Skin epidermis (tissue), 12 donors: ENCODE data around the gene CCDC78.
A peak's percentile ranks its signal among the peaks of the same experiment; 100 is the strongest.

Experiments used
- H3K27ac ChIP-seq, 21 experiments: fragments of 200-600 bp; sonication (generic) in 11 of 21; one replicate each; pipeline ENCODE4 v1.5.0; 2020; ENCODE audit warnings: mild to moderate bottlenecking in 3 of 21, inconsistent platforms in 2 of 21, moderate library complexity in 2 of 21
- H3K4me3 ChIP-seq, 7 experiments: fragments of 200-600 bp; sonication (generic) in 2 of 7; one replicate each; pipeline ENCODE4 v1.5.0; 2020; ENCODE audit warnings: inconsistent platforms in 2 of 7, mild to moderate bottlenecking in 2 of 7, moderate library complexity in 1 of 7

The CCDC78 gene

DNA sequence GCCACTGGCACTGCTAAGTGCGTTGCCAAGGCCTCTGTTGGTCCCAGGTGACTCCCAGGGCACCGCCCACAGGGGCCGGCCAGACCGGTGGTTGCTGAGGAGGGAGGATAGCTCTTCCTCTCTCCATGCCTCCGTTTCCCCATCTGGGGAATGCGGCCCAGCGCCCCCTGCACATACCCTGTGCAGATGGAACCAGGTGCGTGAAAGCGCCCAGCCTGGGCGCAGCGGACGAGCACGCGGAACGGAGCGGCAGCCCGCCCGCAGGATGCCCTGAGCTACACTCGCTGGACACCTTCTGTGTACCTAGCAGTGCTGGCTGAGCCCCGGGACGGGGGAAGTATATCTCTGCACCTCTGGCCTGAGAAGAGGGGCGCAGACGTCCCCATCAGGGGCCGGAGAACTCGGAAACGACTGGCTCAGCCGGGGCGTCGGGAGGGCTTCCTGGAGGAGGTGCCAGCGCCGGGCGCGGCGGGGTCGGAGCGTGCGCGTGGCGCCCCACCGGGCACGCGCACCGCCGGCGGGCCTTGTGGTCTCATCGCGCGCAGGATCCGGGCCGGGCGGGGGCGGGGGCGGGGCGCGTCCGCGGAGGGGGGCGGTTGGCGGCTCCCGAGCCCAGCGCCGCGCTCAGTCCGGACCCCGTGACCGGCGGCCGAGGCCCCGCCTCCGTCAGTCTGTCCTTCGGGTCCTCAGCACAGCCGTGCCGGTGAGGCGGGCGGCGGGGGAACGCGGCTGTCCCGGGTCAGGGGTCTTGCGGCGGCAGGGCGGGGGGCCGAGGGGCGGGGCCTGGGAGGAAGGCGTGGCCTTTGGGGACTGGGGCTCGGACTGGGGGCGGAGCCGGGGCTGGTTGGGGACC lies at the start of gene CCDC78, which contains the start of gene HAGHL:
Gene CCDC78 (minus strand): TSS at position 6 of the 853 bp plus-strand sequence. CDS start 76 bp downstream, outside the sequence.
Gene HAGHL (plus strand): TSS at position 669 of the 853 bp plus-strand sequence. CDS start 404 bp downstream, outside the sequence.
- Histone ChIP-seq H3K4me3 (peak within 1 kb of the TSS; percentile 31 to 49 (median 39)), H3K27ac (peak within 1 kb of the TSS in 13 of 21 experiments; percentile 1 to 72 (median 53))

DNA sequence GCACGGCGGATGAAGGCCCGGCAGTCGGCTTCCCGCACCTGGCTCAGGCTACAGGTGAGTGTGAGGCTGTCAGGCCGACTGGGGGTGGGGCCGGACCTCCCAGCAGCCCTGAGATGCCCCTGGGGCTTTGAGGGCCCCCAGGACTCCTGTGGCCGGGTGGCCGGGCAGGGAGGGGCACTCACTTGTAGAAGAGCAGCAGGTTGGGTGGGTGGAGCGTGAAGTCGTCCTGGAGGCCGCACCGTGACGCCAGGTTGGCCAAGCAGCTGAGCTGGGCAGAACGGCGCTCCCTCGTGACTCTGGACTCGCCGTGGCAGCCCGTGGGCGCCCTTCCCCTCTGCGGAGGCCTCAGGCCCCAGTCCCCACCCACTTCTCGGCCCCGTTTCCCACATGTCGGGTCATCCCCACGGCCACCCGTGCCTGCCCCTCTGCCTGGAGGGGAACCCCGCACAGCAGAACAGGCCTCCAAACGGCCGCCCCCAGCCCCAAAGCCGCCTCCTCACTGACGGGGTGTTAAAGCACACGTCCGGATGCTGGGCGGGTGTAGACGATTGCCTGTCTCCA lies 49.1 kb upstream of the CCDC78 start:
- Histone ChIP-seq H3K27ac (no peak overlapping the region), H3K4me3 (no peak overlapping the region)

DNA sequence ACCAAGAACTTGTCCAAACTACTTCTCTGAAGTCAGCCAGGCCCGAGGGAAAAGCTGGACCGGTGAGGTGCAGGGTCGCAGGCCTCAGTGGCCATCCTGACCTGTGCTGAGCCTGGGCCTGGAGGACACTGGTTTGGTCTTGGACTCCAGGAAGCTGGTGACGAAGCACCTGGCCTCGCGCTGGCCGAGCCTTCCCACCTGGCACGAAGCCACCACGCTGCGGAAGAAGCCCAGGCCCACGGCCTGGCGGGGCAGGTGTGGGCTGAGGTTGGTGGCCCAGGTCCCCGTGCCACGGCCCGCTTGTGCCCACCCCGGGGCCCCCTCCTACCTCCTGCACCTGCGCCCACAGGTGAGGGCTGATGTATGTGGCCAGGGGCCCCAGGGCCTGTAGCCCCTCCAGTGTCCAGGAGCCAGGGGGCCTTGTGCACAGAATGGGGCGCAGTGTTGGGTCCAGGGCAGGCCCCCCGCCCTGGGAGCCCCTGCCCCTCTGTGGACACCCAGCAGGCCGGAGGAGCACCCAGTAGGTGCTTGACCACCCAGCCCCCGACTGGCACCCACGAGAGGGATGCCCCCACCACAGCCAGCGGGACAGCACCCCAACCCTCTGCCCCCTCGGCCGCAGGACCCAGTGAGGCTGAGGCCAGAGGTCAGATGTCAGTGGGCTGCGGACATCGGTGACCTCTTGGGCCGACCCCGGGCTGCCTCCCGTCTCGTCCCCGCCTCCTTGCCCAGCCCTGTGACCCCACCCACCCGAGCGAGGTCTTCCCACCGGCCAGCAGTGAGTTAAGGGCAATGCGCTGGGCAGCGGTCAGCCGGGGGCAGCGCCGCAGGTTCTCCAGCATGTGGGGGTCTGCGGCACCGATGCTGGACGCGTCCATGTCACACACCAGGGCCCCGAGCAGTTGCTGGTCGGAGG lies 48.1 kb upstream of the CCDC78 start:
- Histone ChIP-seq H3K4me3 (no peak overlapping the region), H3K27ac (no peak overlapping the region)

DNA sequence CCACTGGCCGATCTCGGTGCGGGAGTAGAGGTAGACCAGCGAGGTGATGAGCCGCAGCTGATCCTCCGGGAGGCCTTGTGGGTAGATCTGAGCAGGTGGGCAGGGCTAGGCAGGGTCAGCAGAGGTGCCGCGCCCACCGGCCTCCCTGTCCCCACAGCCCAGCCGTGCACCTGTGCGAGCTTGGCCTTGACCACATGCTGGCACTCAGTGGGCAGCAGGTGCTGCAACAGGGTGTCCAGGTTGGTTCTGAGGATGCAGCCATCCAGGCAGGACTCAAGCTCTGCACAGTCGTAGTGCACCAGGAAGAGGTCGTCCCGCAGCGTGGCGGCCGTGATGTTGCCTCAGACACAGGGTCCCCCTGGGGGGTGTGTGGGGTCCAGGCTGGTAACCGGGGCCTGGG lies 46.7 kb upstream of the CCDC78 start:
- H3K27ac ChIP-seq, result no peak overlapping the region
- H3K4me3 ChIP-seq, result no peak overlapping the region

DNA sequence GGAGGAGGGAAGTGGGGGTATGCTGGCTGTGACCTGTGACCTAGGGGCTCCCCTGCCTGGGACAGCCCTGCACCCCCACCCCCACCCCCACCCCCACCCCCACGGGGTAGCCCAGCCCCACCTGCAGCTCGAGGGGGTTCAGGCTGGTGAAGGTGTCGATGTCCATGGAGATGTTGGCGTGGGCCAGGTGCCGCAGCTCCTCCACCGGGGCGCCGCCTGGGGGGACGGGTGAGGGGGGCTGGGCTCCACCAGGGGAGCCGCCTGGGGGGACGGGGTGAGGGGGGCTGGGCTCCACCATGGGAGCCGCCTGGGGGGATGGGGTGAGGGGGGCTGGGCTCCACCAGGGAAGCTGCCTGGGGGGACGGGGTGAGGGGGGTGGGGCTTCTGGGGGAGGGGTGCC lies 44.2 kb upstream of the CCDC78 start:
- no peak overlapping the region for H3K4me3 ChIP-seq
- H3K27ac ChIP-seq, result no peak overlapping the region

DNA sequence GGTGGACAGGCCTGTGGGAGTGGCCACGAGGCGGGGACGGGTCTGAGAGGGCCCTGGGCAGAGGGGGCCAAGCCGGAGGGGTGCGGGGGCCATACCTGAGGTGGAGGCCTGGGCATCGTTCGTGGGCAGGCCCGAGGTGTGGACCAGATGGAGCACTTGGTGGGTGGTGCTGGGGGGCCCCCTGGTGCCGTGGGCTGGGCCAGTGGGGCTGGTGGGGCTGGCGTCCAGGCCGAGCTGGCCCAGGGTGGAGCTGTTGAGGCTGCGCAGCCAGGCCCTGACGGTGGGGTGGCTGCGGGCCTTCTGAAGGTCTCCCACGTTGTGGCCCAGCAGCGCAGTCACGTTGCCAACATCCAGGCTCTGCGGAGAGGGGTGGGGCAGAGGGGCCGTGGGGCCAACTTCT lies 43.7 kb upstream of the CCDC78 start:
- Histone ChIP-seq H3K4me3 (no peak overlapping the region), H3K27ac (no peak overlapping the region)

DNA sequence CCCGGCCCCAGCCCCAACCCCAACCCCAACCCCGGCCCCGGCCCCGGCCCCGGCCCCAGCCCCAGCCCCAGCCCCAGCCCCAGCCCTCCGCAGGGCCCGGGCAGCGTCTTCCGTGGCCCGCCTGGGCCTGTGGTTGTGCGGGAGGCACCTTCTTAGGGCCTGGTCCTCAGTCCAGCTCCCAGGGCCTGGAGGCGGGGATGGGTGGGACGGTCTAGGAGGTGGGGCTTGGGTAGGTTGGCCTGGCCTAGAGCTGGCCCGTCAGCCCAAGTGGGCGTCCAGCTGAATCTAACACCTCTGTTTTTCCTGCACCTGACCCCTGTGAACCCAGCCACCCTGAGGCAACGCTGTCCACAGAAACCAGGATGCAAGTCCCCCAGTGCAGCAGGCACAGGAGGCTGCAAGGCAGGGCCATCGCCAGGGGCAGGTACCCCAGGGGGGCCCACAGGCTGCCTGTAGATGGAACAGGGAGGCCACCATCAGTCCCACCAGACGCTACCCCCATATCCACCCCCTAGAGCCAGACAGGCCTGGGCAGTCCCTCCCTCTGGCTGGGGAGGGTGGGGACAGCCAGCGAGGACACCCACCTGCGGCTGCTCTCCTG lies 43.0 kb upstream of the CCDC78 start:
- H3K4me3 ChIP-seq, result no peak overlapping the region
- no peak overlapping the region for H3K27ac ChIP-seq

DNA sequence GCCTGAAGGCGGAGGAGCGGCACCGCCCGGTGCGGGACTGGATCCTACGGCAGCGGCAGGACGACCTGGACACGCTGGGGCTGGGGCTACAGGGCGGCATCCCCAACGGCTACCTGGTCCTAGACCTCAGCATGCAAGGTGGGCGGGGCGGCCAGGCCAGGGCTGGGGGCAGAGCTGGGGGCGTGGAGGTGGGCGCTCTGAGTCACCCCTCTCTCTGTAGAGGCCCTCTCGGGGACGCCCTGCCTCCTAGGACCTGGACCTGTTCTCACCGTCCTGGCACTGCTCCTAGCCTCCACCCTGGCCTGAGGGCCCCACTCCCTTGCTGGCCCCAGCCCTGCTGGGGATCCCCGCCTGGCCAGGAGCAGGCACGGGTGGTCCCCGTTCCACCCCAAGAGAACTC lies 42.2 kb upstream of the CCDC78 start:
- H3K27ac ChIP-seq, result no peak overlapping the region
- H3K4me3 ChIP-seq, result no peak overlapping the region

DNA sequence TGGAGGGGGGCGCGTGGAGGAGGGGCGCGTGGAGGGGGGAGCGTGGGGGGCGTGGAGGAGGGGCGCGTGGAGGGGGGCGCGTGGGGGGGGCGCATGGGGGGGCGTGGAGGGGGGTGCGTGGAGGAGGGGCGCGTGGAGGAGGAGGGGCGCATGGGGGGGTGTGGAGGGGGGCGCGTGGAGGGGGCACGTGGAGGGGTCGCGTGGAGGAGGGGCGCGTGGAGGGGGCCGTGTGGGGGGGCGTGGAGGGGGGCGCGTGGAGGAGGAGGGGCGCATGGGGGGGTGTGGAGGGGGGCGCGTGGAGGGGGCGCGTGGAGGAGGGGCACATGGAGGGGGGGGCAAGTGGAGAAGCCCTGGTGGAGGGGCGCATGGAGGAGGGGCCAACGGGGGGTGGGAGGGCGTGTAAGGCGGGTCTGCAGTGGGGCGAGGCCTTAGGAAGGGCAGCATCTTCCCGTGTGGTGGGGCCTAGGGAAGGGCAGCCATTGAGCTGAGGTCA lies 41.5 kb upstream of the CCDC78 start:
- Histone ChIP-seq H3K4me3 (no peak overlapping the region), H3K27ac (no peak overlapping the region)

DNA sequence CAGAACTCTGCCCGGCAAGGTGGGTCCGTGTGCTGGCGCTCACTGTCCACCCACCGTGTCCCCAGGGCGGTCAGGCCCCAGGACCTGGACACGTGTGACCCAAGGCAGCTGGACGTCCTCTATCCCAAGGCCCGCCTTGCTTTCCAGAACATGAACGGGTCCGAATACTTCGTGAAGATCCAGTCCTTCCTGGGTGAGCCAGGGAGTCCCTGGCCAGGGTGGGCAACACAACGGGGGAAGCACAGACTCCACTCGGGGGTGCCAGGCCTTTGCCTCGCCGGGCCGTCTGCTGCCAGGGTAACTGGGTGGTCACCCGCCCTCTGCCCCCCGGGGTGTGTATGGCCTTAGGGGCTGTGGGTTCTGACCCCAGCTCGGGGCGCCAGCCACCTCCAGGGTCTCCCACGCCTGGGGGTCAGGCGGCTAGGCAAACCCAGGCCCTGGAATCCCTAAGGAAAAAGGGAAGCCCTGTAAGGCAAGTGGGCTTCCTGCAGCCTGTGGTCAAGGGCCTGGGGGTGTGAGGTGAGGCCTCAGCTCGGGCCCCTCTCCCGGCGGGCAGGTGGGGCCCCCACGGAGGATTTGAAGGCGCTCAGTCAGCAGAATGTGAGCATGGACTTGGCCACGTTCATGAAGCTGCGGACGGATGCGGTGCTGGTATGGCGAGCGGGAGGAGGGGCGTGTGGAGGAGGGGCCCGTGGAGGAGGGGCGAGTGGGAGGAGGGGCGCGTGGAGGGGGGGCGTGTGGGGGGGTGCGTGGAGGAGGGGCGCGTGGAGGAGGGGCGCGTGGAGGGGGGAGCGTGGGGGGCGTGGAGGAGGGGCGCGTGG lies 40.8 kb upstream of the CCDC78 start:
- H3K4me3 ChIP-seq, result no peak overlapping the region
- no peak overlapping the region for H3K27ac ChIP-seq

DNA sequence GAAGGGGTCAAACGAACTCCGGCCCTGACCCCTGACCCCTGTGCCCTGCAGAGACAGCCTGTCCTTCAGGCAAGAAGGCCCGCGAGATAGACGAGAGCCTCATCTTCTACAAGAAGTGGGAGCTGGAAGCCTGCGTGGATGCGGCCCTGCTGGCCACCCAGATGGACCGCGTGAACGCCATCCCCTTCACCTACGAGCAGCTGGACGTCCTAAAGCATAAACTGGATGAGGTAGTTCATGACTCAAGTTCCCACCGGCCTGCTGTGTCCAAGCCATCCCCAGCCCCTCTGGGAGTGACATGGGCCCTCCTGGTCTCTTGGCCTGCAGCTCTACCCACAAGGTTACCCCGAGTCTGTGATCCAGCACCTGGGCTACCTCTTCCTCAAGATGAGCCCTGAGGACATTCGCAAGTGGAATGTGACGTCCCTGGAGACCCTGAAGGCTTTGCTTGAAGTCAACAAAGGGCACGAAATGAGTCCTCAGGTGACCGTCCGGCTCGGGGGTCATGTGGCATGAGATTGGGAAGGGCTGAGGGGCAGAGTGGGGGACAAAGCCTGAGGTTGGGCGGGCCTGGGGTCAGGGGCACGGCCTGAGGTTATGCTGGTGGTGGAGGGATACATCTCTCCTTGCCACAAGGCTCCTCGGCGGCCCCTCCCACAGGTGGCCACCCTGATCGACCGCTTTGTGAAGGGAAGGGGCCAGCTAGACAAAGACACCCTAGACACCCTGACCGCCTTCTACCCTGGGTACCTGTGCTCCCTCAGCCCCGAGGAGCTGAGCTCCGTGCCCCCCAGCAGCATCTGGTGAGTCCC lies 40.0 kb upstream of the CCDC78 start:
- Histone ChIP-seq H3K27ac (no peak overlapping the region), H3K4me3 (no peak overlapping the region)

DNA sequence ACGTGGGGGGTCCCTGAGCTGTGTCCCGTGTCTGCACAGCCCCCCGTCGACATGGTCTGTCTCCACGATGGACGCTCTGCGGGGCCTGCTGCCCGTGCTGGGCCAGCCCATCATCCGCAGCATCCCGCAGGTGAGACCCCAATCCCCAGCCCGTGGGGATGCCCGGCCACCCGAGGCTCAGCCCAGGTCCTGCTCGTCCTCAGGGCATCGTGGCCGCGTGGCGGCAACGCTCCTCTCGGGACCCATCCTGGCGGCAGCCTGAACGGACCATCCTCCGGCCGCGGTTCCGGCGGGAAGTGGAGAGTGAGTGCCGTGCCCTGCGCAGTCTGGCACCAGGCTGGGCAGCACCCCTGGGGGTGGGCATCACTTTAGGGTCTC lies 39.2 kb upstream of the CCDC78 start:
- H3K27ac ChIP-seq, result no peak overlapping the region
- H3K4me3 ChIP-seq, result no peak overlapping the region

DNA sequence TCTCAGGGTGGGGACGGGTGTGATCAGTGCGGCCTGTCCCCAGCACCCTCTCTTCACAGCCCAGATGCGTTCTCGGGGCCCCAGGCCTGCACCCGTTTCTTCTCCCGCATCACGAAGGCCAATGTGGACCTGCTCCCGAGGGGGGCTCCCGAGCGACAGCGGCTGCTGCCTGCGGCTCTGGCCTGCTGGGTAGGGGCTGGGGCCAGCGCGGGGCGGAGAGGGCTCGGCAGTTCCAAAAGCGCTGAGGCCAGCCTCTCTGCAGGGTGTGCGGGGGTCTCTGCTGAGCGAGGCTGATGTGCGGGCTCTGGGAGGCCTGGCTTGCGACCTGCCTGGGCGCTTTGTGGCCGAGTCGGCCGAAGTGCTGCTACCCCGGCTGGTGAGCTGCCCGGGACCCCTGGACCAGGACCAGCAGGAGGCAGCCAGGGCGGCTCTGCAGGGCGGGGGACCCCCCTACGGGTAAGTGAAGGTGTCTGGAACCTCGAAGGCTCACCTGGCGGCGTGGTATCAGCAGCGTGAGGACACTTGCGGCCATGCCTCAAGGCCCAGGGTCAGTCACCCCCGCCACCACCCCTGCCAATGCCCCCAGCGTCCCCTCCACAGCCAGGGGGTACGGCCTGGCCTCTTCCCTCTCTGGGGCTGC lies 38.7 kb upstream of the CCDC78 start:
- Histone ChIP-seq H3K4me3 (no peak overlapping the region), H3K27ac (no peak overlapping the region)

DNA sequence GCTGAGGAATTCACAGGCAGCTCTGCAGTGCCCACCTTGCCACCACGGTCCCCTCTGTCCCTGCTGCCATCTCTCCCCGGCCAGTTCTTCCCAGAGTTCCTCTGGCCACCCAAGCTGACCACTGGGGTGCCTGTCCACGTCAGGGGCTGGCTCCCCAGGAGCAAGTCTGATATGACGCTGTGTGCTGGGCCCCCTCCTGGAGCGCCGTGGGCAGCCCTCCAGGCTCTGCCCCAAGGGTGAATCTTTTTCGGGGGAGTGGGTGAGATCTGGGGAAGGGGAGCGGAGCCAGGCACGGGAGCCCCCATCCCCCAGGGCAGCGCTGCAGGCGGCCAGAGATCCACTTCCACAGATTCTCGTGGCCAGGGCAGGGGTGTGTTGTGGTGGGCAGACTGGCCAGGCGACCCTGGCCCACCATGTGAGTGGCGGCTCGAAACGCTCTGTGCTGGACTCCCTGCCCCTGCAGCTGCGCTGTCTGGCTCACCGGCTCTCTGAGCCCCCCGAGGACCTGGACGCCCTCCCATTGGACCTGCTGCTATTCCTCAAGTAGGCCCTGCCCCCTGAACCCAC lies 38.0 kb upstream of the CCDC78 start:
- Histone ChIP-seq H3K4me3 (no peak overlapping the region), H3K27ac (no peak overlapping the region)

DNA sequence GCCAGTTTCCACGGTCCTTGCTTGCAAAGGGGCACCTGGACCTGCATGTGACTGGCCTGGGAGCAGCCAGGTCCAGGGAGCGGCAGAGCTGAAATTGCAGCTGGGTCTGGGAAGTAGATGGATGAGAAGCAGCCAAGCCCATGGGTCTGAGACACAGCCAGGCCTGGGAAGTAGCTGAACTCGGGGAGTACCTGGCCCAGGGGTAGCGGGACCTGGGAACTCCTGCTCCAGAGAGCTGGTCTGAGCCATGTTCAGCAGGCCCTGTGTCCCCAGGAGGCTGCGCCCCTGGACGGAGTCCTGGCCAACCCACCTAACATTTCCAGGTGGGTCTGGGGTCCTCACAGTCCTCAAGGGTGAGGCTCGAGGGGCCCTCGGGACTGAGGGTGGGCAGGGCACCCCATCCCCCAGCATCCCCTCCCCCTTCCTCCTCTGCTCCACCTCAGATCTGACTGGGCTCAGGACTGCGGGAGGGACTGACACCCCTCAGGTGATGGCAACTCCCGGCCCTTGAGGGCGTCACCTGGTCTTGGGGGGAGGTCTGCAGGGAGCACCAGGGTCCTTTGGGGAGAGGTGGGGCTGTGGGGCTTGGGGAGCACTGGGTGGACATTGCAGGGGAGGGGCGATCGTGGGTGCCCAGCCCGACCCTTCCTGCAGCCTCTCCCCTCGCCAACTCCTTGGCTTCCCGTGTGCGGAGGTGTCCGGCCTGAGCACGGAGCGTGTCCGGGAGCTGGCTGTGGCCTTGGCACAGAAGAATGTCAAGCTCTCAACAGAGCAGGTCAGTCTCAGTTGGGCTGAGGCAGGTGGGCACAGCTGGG lies 37.3 kb upstream of the CCDC78 start:
- no peak overlapping the region for H3K4me3 ChIP-seq
- H3K27ac ChIP-seq, result no peak overlapping the region

DNA sequence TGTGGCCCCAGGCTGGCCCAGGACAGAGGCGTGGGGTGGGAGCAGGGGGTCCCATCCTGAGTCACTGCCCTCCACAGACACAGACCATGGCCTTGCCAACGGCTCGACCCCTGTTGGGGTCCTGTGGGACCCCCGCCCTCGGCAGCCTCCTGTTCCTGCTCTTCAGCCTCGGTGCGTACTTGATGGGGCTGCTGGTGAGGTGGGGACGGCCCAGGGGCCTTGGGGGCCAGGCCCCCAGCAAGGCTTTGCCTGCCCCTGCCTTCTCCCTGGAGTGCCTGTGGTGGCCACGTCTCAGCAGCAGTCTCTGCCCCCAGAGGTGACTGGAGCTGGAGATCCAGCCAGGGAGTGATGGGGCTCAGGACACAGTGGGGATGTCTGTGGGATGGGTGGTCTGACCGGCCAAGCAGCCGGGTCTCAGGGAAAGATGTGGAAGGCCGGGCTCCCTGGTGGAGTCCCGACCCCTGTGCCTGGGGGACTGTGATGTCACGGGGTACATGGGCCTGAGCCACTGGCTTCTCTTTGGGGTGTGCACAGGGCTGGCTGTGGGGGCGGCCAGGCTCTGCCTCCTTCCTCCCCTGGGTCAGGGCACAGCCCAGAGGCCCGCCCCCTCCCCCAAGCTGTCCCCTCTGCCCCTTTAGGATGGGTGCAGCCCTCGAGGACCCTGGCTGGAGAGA lies 36.5 kb upstream of the CCDC78 start:
- H3K27ac ChIP-seq, result no peak overlapping the region
- H3K4me3 ChIP-seq, result no peak overlapping the region
